Fibroblast of peridontal ligament (primary cell): ENCODE data around the gene BANF2.

Source experiments
- DNase-seq: peaks from one replicate; pipeline ENCODE4 v3.0.0-alpha.2; 2010; ENCODE audit errors: extremely low read depth

BANF2 gene

DNA sequence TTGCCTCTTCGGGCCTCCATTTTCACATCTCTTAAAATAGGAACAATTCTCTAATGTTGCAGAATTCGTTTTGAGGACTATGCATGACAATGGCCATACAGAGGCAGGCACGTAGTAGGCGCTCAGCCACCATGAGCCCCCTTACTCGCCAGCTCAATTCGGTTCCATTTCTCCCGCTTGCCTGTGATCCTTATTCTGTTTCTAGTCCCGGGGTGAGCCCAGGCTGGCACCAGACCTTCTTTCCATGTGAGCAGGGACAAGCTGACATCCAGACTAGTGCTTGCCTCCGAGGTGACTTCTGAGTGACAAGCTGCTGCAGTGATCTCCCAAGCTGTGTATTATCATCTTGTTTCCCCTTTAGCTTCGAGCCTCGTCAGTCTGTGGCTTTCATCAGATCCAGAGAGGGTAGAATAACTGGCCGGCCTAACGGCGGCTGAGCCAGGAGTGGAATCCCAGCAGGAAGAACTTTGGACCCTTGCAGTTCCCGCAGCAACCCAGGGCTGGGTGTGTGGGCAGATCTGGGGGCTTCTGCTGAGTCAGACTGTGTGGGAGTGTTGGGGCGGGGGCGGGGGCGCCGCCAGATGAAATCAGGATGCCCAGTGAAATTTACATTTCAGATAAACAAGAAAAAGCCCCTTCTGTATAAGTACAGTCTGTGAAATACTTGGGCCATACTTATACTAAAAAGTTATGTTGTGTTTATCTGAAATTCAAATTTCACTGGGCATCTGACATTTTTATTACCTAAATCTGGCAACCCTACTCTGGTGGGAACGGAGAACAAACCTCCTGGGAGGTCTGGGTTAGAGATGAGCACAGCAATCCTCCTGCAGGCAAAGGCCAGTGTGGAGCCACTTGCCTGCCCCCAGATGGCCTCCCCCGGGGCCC lies 10.9 kb downstream of the BANF2 start:
- DNase-seq: peak; percentile 27

GRCh38 chr20:17711267-17711627 lies 11.5 kb downstream of the BANF2 start:
- no peak for DNase-seq

DNA sequence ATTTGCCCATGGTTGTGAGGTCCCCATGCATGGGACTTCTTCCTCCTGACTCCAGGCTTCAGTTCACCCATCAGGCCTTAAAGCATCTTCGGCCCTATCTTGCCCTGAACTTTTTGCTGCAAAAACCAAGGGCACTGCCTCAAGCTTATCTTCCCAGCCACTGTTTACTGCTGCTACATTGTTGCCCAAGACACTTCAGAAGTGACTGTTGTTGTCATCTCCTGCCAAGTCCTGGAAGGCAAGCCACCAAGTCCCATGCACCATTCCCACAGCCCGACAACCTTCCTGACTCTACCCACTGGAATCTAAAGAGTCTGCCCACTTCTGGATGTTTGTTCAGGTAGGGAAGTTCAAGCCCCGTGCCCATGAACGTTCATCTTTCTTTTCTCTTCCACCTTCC lies 12.4 kb downstream of the BANF2 start:
- DNase-seq: no peak

DNA sequence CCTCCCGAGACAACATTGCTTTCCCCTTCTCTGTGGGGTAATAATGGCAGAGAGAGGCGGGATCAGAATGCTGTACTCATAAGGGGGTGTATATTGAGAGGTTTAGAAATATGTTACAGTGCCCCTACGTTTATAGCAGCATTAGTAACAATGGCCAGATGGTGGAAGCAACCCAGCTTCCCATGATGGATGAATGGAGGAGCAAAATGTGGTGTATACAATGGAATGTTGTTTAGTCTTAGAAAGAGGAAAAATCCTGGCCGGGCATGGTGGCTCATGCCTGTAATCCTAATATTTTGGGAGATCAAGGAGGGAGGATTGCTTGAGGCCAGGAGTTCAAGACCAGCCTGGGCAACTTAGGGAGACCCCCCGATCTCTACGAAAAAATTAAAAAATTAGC lies 12.9 kb downstream of the BANF2 start:
- peak; percentile 51 for DNase-seq

GRCh38 chr20:17714597-17714996 lies 14.8 kb downstream of the BANF2 start:
- no peak for DNase-seq

DNA sequence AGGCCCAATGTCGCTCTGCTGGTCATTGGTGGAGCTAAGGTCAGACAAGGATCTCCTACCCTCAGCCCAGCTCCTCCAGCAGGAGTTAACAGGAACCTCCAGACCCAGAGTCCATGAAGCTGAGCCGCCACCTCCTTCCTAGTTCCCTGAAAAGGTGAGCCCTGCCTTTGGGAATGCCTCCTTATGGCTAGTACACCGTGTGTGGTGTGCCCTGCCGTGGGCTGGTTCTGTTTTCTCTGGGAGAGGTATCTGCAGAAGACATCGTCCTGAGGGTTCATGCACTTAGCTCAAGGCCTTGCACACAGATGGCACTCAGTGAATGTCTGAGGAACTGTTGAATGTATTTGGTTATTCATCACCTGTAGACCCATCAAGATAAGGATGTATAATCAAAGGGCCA lies 15.3 kb downstream of the BANF2 start:
- no peak for DNase-seq

GRCh38 chr20:17716331-17716730 lies 16.6 kb downstream of the BANF2 start:
- no peak for DNase-seq

- no peak for DNase-seq
Observed at GRCh38 chr20:17720755-17721154, 21.0 kb downstream of the BANF2 start.

GRCh38 chr20:17721802-17722486 lies 22.2 kb downstream of the BANF2 start:
- DNase-seq: no peak

DNA sequence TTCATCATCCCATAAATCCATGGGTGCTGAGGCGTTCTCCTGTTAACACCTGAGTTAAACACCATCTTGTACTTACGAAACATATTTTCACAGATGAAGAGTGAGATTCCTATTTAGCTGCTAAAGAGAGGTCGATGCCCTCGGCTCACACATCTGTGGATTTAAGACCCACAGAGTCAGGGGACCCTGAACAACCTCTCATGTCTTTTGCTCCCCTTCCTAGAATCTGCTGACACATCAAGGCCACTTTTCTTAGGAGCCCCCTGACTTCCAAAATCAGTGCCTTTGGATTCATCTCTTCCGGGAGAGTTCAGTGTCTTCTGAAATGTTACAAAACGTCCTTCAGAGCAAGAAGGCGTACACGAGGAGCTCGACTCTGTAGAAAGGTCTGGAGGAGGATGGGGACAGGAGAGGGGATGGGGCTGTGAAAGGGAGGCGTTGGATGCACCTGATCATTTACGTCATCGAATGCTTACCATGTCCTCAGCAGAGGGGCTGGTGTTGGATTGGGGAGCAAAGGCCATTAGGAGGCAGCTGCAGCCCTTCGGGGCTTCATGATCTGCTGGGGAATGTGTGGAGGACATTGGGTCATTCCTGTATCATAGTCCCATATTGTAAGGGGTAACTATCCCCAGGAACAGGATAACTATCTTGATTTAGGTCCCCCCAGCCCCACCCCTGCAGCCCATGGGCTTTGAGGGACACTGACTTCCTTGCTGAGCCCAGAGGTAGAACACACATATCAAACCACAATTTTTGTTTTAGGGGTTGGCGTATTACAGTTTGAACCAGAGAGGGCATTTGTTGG lies 22.9 kb downstream of the BANF2 start:
- no peak for DNase-seq

DNA sequence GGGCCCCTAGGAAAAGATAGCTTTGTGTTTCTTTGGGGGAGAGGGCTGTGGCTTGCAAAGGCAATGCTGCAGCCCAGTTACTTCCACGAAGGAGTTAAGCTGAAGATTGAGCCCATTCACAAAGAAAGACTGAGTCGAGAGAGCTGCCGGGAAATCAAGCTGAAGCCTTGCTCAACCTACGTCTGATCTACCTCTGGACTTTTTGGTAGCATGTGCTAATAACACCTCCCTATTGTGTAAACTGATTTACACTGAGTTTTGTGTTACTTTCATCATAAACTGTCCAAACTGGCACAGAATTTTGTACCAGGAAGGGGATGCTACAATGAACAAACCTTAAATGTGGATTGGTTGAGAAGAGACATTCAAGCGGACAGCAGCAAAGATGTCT lies 23.5 kb downstream of the BANF2 start:
- no peak for DNase-seq

DNA sequence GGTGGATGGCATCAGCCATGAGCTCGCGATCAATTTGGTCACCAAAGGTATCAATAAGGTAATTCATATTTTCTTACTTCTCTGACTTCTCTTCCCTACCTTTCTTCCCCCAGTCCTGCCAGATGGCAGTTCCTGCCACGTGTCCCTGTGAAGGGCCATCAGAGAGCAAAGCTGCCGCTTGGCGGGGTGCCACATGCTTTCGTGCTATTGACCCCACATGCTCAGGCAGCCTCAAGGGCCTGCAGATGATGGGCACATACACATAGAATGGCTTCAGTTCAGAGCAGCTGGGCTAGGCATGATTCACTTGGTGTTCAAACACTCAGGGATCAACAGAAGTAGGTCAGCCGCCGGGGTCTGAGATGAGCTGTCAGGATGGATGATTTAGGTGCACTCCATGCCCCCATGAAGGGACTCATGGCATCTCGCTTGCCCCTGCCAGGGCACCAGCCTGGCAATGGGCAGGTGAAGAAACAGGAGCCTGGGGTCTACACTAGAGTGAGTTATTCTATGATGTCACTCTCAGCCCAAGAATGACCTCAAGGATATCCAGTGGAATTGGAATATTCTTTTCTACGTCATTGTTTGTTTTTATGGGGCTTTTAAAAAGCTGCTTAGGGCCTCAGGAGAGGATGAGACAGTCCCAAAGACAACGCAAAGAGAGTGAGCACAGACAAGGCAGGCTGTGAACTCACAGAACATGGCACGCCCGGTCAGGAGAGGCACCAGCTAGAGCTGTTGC lies 25.5 kb downstream of the BANF2 start:
- DNase-seq: no peak

DNA sequence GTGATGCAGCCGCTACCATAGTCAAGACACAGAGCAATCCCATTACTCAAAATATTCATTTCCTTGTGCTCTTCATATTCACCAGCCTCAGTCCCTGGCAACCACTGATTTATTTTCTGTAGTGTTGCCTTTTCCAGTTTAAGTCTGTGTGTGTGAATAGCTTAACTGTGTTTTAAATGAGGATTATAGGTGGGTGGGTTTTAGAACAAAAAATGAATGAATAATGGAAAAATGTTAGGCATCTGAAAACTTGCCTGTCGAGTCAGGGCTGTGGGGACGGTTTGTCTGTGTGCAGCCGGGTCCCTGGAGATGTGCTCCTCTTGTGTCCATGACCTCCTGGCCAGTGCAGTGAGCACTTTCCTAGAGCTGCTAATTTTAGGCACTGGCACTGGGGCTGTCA lies 27.1 kb downstream of the BANF2 start:
- DNase-seq: no peak

DNA sequence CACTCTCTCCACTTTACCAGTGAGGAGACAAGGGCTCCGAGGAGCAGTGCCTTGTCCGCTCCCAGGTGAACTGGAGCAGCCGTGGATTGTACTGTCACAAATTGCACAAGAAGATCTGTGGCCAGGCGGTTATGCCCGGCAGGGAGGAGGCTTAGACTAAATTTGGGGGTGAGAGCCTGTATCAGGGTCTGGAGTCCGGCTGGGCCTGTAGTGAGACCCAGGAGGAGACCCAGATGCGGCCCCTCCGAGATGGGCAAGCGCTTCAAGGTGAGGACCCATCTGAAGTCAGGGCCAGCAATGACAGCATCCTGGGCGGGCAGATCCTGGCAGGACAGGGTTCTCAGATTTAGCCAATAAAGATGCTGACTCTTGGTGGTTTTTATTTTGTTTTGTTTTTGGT lies 27.6 kb downstream of the BANF2 start:
- no peak for DNase-seq

DNA sequence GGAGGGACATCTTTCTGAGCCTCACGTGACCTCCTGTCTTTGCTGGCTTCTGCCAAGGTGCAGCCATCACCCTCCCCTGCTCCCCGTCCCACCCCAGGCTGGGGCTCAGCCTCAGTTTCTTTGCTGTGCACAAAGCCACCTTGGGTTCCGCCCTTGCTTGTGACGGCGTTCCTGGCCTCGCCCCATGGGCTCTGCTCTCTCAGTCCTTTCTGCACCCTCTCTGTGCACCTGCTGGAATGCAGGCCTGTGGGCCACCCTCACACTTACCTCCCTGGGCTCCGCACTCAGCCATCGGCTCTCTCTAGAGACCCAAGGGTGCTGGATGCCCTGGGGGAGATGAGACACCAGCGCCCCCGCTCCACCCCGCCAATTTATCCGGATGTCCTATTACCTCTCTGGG lies 28.3 kb downstream of the BANF2 start:
- no peak for DNase-seq

DNA sequence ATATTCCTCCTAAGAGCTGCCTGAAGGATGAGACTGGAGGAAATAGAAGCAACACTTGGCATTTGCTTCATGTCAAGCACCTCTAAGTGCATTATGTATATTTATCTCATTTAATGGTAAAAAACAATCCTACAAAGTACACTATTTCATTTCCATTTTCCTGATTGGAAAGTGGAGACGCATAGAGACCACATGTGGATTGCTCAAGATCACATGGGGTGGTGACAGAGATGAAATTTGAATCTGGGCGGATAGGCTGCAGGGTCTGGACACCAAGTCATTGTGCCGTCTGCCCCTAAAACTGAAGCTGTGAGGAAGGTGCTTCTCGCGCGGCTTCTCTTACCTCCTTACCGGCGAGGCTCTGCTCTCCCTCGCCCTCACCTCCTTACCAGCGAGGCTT lies 30.3 kb downstream of the BANF2 start:
- no peak for DNase-seq

DNA sequence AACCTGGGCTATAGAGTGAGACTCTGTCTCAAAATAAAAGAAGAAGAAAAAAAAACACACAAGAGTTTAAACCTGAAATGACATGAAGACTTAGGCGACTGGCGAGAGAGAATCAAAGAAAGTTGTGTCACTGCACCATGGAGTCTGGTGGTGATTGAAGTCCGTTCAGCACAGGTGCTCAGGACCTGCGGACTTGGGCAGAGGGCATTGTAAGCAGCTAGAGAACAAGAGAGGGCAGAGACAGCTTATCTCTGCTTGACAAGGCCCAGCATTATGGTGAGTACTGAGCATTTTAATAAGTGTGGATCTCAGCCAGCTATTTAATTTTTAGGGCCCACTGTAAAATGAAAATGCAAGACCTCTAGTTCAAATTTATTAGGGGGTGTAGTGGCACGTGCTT lies 31.5 kb downstream of the BANF2 start:
- DNase-seq: no peak

- DNase-seq: no peak
Observed at GRCh38 chr20:17732907-17733521, 33.2 kb downstream of the BANF2 start.

DNA sequence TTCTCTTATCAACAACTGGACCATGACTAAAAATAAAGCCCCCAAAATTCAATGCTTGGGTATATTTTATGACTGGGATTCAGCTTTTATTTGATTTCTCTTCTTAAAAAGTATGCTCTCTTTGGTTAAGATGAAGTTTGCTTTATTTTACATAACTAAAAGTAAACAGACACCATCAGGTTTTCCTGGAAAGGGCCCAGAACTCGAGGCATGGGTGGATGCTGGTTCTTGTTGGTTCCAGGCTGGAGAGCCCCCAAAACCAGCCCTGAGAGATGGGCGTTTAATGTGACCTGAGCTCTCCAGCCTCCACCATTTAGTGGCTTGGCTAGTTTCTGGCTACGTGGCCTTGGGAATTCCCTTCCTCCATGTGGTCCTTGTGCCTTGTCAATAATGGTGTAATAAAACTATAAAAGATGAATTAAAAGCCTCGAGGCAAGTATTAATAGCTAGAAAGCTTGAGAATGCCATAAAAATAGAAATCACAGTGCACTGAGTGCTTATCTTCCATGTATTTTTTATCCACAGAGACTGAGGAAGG lies 34.1 kb downstream of the BANF2 start:
- DNase-seq: no peak

- no peak for DNase-seq
Observed at GRCh38 chr20:17734374-17734773, 34.6 kb downstream of the BANF2 start.

DNA sequence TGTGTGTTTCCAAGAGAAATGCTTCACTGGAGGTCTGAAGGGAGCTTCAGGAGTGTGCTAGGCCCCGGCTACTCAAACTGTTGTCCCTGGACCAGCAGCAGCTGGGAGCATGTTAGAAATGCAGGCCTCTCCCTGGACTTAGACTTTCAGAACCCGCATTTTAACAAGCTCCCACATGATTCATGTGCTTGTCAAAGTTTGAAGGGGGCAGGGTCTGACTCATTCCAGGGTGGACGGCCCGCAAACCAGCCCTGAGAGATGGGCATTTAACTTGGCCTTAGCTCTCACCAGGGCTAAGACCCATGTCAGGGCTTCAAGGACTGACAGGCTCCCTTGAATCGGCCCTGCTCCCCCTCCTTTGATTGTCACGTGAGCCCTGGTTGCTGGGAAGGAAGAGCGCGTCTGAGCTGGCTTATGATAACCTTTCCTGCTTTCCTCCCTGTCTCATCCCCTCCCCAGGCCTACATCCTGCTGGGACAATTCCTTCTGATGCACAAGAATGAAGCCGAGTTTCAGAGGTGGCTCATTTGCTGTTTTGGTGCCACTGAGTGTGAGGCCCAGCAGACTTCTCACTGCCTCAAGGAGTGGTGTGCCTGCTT lies 35.5 kb downstream of the BANF2 start:
- peak; percentile 44 for DNase-seq
